ENCODE measurements around the gene DHX38.

DNA sequence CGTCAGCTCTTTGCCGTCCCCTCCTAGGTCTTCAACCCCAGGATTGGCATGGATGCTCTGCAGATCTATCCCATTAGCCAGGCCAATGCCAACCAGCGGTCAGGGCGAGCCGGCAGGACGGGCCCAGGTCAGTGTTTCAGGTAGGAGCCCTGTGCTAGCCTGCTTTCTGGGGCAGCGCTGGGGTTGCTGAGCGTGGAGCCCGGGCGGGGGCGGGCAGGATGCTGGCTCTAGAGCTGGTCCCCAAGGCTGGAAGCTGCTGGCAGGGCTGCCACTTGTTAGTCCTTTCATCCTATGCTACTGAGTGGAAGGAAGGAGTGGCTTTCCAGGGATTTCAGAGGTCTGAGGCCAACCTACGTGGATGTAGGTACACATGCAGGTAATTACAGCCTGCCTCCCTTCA lies 12.3 kb downstream of the DHX38 start:
- no peak for TF ChIP-seq YY1 (IDR thresholded peaks at IDR 0.05; ENCODE audit: low read depth)
- no peak for TF ChIP-seq EP300 (IDR thresholded peaks at IDR 0.05; ENCODE audit: borderline replicate concordance)
- TF ChIP-seq REST (IDR thresholded peaks at IDR 0.05; ENCODE audit: low read depth) = no peak
- TF ChIP-seq MAX (IDR thresholded peaks at IDR 0.05) = no peak

Data from Ishikawa (cell line).